CD8-positive, alpha-beta memory T cell (primary cell): ENCODE data around the gene SLC4A8. TPM values are rescaled to one million over a fixed set of nuclear protein-coding genes. Genes with fewer than 3 reads are reported as not detected.

Experiments used
- CTCF ChIA-PET: fragments of 350-600 bp; sonication (Branson Sonifier 250); formaldehyde crosslinking; loops from one replicate; lab custom pipeline; 2021; ENCODE audit warnings: antibody characterized with exemption; lab: Charles Lee
- POLR2A ChIA-PET: fragments of 350-600 bp; sonication (Branson Sonifier 250); formaldehyde crosslinking; loops from one replicate; lab custom pipeline; 2021; ENCODE audit warnings: antibody characterized with exemption; lab: Charles Lee
- DNase-seq, 5 donors: peaks; one replicate each; pipeline versions ENCODE4 v3.0.0 to v3.0.0-alpha.2; 2020 to 2022; ENCODE audit warnings: mixed read lengths in 1 of 5
- H3K27ac ChIP-seq: one replicate; pipeline ENCODE4 v1.7.0; 2013; ENCODE audit warnings: low read depth, mild to moderate bottlenecking, low read length, moderate library complexity
- H3K27me3 ChIP-seq: 2 replicates; pipeline ENCODE4 v1.7.0; 2013; ENCODE audit warnings: low read length, mild to moderate bottlenecking; ENCODE audit not compliant: insufficient read depth, poor library complexity, severe bottlenecking
- H3K36me3 ChIP-seq: 2 replicates; pipeline ENCODE4 v1.7.0; 2013; ENCODE audit warnings: mild to moderate bottlenecking, low read length, moderate library complexity; ENCODE audit not compliant: insufficient read depth
- H3K4me1 ChIP-seq: 2 replicates; pipeline ENCODE4 v1.7.0; 2013; ENCODE audit warnings: mild to moderate bottlenecking, low read length, moderate library complexity; ENCODE audit not compliant: insufficient read depth
- H3K4me3 ChIP-seq: 2 replicates; pipeline ENCODE4 v1.7.0; 2013; ENCODE audit warnings: mild to moderate bottlenecking, low read length
- H3K9me3 ChIP-seq: 2 replicates; pipeline ENCODE4 v1.7.0; 2013; ENCODE audit warnings: mild to moderate bottlenecking, low read length
- H3K27ac Mint-ChIP-seq, 8 donors: one replicate each; pipeline ENCODE4 v1.8.0; 2020 to 2021; ENCODE audit warnings: mixed read lengths in 8 of 8, mild to moderate bottlenecking in 6 of 8, inconsistent platforms in 3 of 8, moderate library complexity in 3 of 8
- H3K27me3 Mint-ChIP-seq, 2 donors: one replicate each; pipeline ENCODE4 v1.8.0; 2020 to 2021; ENCODE audit warnings: mixed read lengths in 2 of 2, mild to moderate bottlenecking in 1 of 2, moderate library complexity in 1 of 2
- H3K36me3 Mint-ChIP-seq, 3 donors: one replicate each; pipeline ENCODE4 v1.8.0; 2020 to 2021; ENCODE audit warnings: mixed read lengths in 3 of 3, inconsistent platforms in 1 of 3, mild to moderate bottlenecking in 1 of 3
- H3K4me1 Mint-ChIP-seq, 3 donors: one replicate each; pipeline ENCODE4 v1.8.0; 2020 to 2021; ENCODE audit warnings: mixed read lengths in 3 of 3, inconsistent platforms in 1 of 3, mild to moderate bottlenecking in 1 of 3
- H3K4me3 Mint-ChIP-seq, 7 donors: one replicate each; pipeline ENCODE4 v1.8.0; 2020 to 2021; ENCODE audit warnings: mixed read lengths in 7 of 7, mild to moderate bottlenecking in 6 of 7, moderate library complexity in 4 of 7, inconsistent platforms in 2 of 7
- H3K9me3 Mint-ChIP-seq, 5 donors: one replicate each; pipeline ENCODE4 v1.8.0; 2020 to 2022; ENCODE audit warnings: mixed read lengths in 5 of 5, mild to moderate bottlenecking in 3 of 5, moderate library complexity in 2 of 5, inconsistent platforms in 1 of 5
- polyA plus RNA-seq: library from polyadenylated mRNA; unstranded; fragments of 300-500 nt; fragmentation: Illumina TruSeq; gene quantifications from one replicate; pipeline ENCODE4 v1.2.3, GENCODE V29; 2021
- total RNA-seq, 2 experiments: library from RNA; stranded (reverse); gene quantifications; one replicate each; pipeline ENCODE4 v1.2.3, GENCODE V29; 2021

The SLC4A8 gene
- total and polyA plus RNA-seq, 3 experiments from 2014 or later, result 0.64 to 2.2 (median 2.0) TPM

GRCh38 chr12:51527966-51528365 is 103.3 kb downstream of the SLC4A8 start:
- Histone ChIP-seq H3K9me3 (no peaks in the 10 kb centered on the region), H3K36me3 (no peaks in the 10 kb centered on the region), H3K27ac (no peak overlapping the region), H3K27me3 (no peaks in the 10 kb centered on the region), H3K4me1 (no peaks in the 10 kb centered on the region), H3K4me3 (no peak overlapping the region)
- H3K27me3 Mint-ChIP-seq, result peaks cover 7 to 9% of the 10 kb centered on the region in 2 donors
- H3K4me3 Mint-ChIP-seq, result no peak overlapping the region
- no peak overlapping the region for H3K27ac Mint-ChIP-seq
- DNase-seq, result no peak
- ChIA-PET CTCF (interaction anchor here (1.2 to 1.4 kb wide), 2 partner anchors 109 to 187 kb away, joined by 3 to 5 read pairs; no protein-coding TSS in a partner anchor), POLR2A (no interaction called here)
- H3K36me3 Mint-ChIP-seq, result no peaks in the 10 kb centered on the region
- H3K9me3 Mint-ChIP-seq, result no peaks in the 10 kb centered on the region
- H3K4me1 Mint-ChIP-seq, result peaks cover 2 to 6% (median 6%) of the 10 kb centered on the region in 3 donors

GRCh38 chr12:51528852-51529650 is 104.4 kb downstream of the SLC4A8 start:
- Mint-ChIP-seq H3K4me3 (no peak overlapping the region), H3K36me3 (no peaks in the 10 kb centered on the region), H3K4me1 (peaks cover 2 to 6% (median 6%) of the 10 kb centered on the region in 3 donors), H3K27ac (peak overlapping the region in 1 of 8 donors; percentile 41), H3K27me3 (peaks cover 7 to 14% of the 10 kb centered on the region in 2 donors), H3K9me3 (no peaks in the 10 kb centered on the region)
- CTCF ChIA-PET, result interaction anchor here (0.9 to 1.4 kb wide), 4 partner anchors 10 to 188 kb away, joined by 3 to 5 read pairs (median 3); no protein-coding TSS in a partner anchor
- Histone ChIP-seq H3K27me3 (no peaks in the 10 kb centered on the region), H3K9me3 (no peaks in the 10 kb centered on the region), H3K4me3 (no peak overlapping the region), H3K36me3 (no peaks in the 10 kb centered on the region), H3K4me1 (no peaks in the 10 kb centered on the region), H3K27ac (no peak overlapping the region)
- POLR2A ChIA-PET, result no interaction called here
- no peak for DNase-seq

- no peaks in the 10 kb centered on the region for H3K9me3 Mint-ChIP-seq
These were observed 105.0 kb downstream of the SLC4A8 start for GRCh38 chr12:51529651-51529970.

GRCh38 chr12:51530208-51530607 is 105.6 kb downstream of the SLC4A8 start:
- Mint-ChIP-seq H3K4me1 (peaks cover 2 to 6% (median 6%) of the 10 kb centered on the region in 3 donors), H3K27me3 (peaks cover 7 to 20% of the 10 kb centered on the region in 2 donors), H3K4me3 (no peak overlapping the region), H3K27ac (peak overlapping the region in 1 of 8 donors; percentile 69), H3K9me3 (no peaks in the 10 kb centered on the region), H3K36me3 (no peaks in the 10 kb centered on the region)
- H3K36me3 ChIP-seq, result no peaks in the 10 kb centered on the region
- no peaks in the 10 kb centered on the region for H3K9me3 ChIP-seq
- no peak overlapping the region for H3K4me3 ChIP-seq
- H3K27ac ChIP-seq, result no peak overlapping the region
- DNase-seq, result no peak
- ChIA-PET POLR2A (no interaction called here), CTCF (interaction anchor here (2.4 kb wide), 1 partner anchor 109 kb away, joined by 10 read pairs; no protein-coding TSS in a partner anchor)
- H3K4me1 ChIP-seq, result no peaks in the 10 kb centered on the region
- H3K27me3 ChIP-seq, result no peaks in the 10 kb centered on the region

More at GRCh38 chr12:51529651-51529970, 105.0 kb downstream of the SLC4A8 start:
- Histone ChIP-seq H3K9me3 (no peaks in the 10 kb centered on the region), H3K4me3 (no peak overlapping the region), H3K4me1 (no peaks in the 10 kb centered on the region), H3K27me3 (no peaks in the 10 kb centered on the region), H3K27ac (no peak overlapping the region), H3K36me3 (no peaks in the 10 kb centered on the region)
- DNase-seq, result no peak
- CTCF ChIA-PET, result interaction anchor here (1.4 kb wide), 1 partner anchor 111 kb away, joined by 5 read pairs; no protein-coding TSS in a partner anchor
- POLR2A ChIA-PET, result no interaction called here
- Mint-ChIP-seq H3K4me1 (peaks cover 2 to 6% (median 6%) of the 10 kb centered on the region in 3 donors), H3K27ac (no peak overlapping the region), H3K36me3 (no peaks in the 10 kb centered on the region), H3K27me3 (peaks cover 7 to 17% of the 10 kb centered on the region in 2 donors), H3K4me3 (no peak overlapping the region)

- Histone ChIP-seq H3K27ac (no peak overlapping the region), H3K4me1 (no peaks in the 10 kb centered on the region), H3K9me3 (no peaks in the 10 kb centered on the region), H3K36me3 (no peaks in the 10 kb centered on the region), H3K4me3 (no peak overlapping the region), H3K27me3 (no peaks in the 10 kb centered on the region)
- H3K36me3 Mint-ChIP-seq, result no peaks in the 10 kb centered on the region
- H3K4me1 Mint-ChIP-seq, result peaks cover 2 to 6% (median 6%) of the 10 kb centered on the region in 3 donors
- no peak overlapping the region for H3K4me3 Mint-ChIP-seq
- CTCF ChIA-PET, result interaction anchor here (0.7 to 2.4 kb wide), 8 partner anchors 8 to 162 kb away, joined by 3 to 10 read pairs (median 4); no protein-coding TSS in a partner anchor
- H3K27ac Mint-ChIP-seq, result peak overlapping the region in 2 of 8 donors; percentile 14 to 17
- DNase-seq, result no peak
- H3K27me3 Mint-ChIP-seq, result peaks cover 11 to 28% of the 10 kb centered on the region in 2 donors
- no peaks in the 10 kb centered on the region for H3K9me3 Mint-ChIP-seq
- POLR2A ChIA-PET, result no interaction called here
These were observed 106.8 kb downstream of the SLC4A8 start for GRCh38 chr12:51531284-51531977.

GRCh38 chr12:51531978-51532497 is 107.4 kb downstream of the SLC4A8 start:
- Mint-ChIP-seq H3K27ac (peak overlapping the region in 2 of 8 donors; percentile 12 to 14), H3K4me3 (no peak overlapping the region), H3K36me3 (no peaks in the 10 kb centered on the region), H3K27me3 (peaks cover 13 to 28% of the 10 kb centered on the region in 2 donors), H3K4me1 (peaks cover 2 to 6% (median 6%) of the 10 kb centered on the region in 3 donors), H3K9me3 (no peaks in the 10 kb centered on the region)
- Histone ChIP-seq H3K4me3 (no peak overlapping the region), H3K4me1 (no peaks in the 10 kb centered on the region), H3K9me3 (no peaks in the 10 kb centered on the region), H3K27me3 (no peaks in the 10 kb centered on the region), H3K36me3 (no peaks in the 10 kb centered on the region), H3K27ac (no peak overlapping the region)
- ChIA-PET POLR2A (interaction anchor here (0.7 kb wide), 1 partner anchor 442 kb away, joined by 3 read pairs; no protein-coding TSS in a partner anchor), CTCF (interaction anchor here (0.6 to 2.4 kb wide), 14 partner anchors 8 to 767 kb away, joined by 3 to 10 read pairs (median 4); no protein-coding TSS in a partner anchor)
- peak; percentile 48 to 79 (median 54) for DNase-seq

- CTCF ChIA-PET, result interaction anchor here (2.1 kb wide), 1 partner anchor 193 kb away, joined by 4 read pairs; no protein-coding TSS in a partner anchor
- Histone ChIP-seq H3K4me3 (no peak overlapping the region), H3K36me3 (no peaks in the 10 kb centered on the region), H3K27ac (no peak overlapping the region), H3K4me1 (no peaks in the 10 kb centered on the region), H3K9me3 (no peaks in the 10 kb centered on the region), H3K27me3 (no peaks in the 10 kb centered on the region)
- no peak overlapping the region for H3K27ac Mint-ChIP-seq
- peaks cover 2 to 6% (median 6%) of the 10 kb centered on the region in 3 donors for H3K4me1 Mint-ChIP-seq
- POLR2A ChIA-PET, result interaction anchor here (0.7 kb wide), 1 partner anchor 110 kb away, joined by 4 read pairs; no protein-coding TSS in a partner anchor
- no peaks in the 10 kb centered on the region for H3K9me3 Mint-ChIP-seq
- peaks cover 15 to 34% of the 10 kb centered on the region in 2 donors for H3K27me3 Mint-ChIP-seq
- DNase-seq, result no peak
- H3K4me3 Mint-ChIP-seq, result no peak overlapping the region
- no peaks in the 10 kb centered on the region for H3K36me3 Mint-ChIP-seq
These were observed 109.2 kb downstream of the SLC4A8 start for GRCh38 chr12:51533799-51534198.
